HEK293 (cell line): ENCODE measurements around the gene SERPINB11.

Experiments
- CTCF ChIA-PET: fragments of 350-600 bp; formaldehyde crosslinking; extraction: SDS; loops from one replicate; lab custom pipeline; 2021; ENCODE audit warnings: antibody characterized with exemption; lab: Yijun Ruan, JAX
- POLR2A ChIA-PET: fragments of 300-600 bp; formaldehyde crosslinking; extraction: SDS; loops from one replicate; lab custom pipeline; 2020; ENCODE audit warnings: antibody characterized with exemption, inconsistent platforms; lab: Yijun Ruan, JAX
- H3K27ac ChIP-seq: fragments of 200-500 bp; sonication (Bioruptor generic); 2 replicates; pipeline ENCODE4 v1.5.1; 2014; ENCODE audit warnings: low read depth, low read length, control low read depth, inconsistent platforms; ENCODE audit errors: extremely low read depth
- H3K36me3 ChIP-seq, 2 experiments: fragments of 200-500 bp in 1 of 2; sonication (Bioruptor generic) in 1 of 2; 1 replicate in 1 of 2; 2 replicates in 1 of 2; pipeline ENCODE4 v1.5.1; 2014 to 2017; ENCODE audit warnings: inconsistent platforms in 2 of 2, low read length in 2 of 2; ENCODE audit not compliant: control insufficient read depth in 2 of 2, insufficient read depth in 1 of 2
- H3K4me1 ChIP-seq: fragments of 200-500 bp; sonication (Bioruptor generic); 2 replicates; pipeline ENCODE4 v1.5.1; 2014; ENCODE audit warnings: mild to moderate bottlenecking, low read length, inconsistent platforms; ENCODE audit not compliant: control insufficient read depth, insufficient read depth
- H3K4me3 ChIP-seq: 2 replicates; pipeline ENCODE4 v1.5.1; 2011; ENCODE audit warnings: low read depth, mild to moderate bottlenecking, control low read depth, low read length, moderate library complexity
- H3K9me3 ChIP-seq: fragments of 200-500 bp; sonication (Bioruptor generic); 2 replicates; pipeline ENCODE4 v1.5.1; 2014; ENCODE audit warnings: low read depth, low read length, inconsistent platforms; ENCODE audit not compliant: control insufficient read depth, insufficient read depth
- FEZF1 ChIP-seq: fragments of 450-650 bp; formaldehyde crosslinking; IDR thresholded peaks from 2 replicates; pipeline ENCODE4 v1.5.1; 2016; ENCODE audit warnings: missing biosample characterization, missing genetic modification characterization
- GFI1B ChIP-seq: fragments of 450-650 bp; formaldehyde crosslinking; IDR thresholded peaks from 2 replicates; pipeline ENCODE4 v1.5.1; 2016; ENCODE audit warnings: missing biosample characterization, missing genetic modification characterization
- HOXD13 ChIP-seq: sonication (generic); formaldehyde crosslinking; IDR thresholded peaks from 2 replicates; pipeline ENCODE4 v1.8.0; 2022; ENCODE audit warnings: missing genetic modification reagents, borderline replicate concordance
- KLF8 ChIP-seq: fragments of 450-650 bp; formaldehyde crosslinking; IDR thresholded peaks from 2 replicates; pipeline ENCODE4 v1.5.1; 2016; ENCODE audit warnings: missing biosample characterization, missing genetic modification characterization
- OVOL3 ChIP-seq: fragments of 450-650 bp; formaldehyde crosslinking; IDR thresholded peaks from 2 replicates; pipeline ENCODE4 v1.5.1; 2016; ENCODE audit warnings: missing biosample characterization, missing genetic modification characterization
- PRDM4 ChIP-seq: fragments of 450-650 bp; formaldehyde crosslinking; IDR thresholded peaks from 2 replicates; pipeline ENCODE4 v1.5.1; 2017; ENCODE audit warnings: missing biosample characterization, missing genetic modification characterization
- ZBTB44 ChIP-seq: fragments of 450-650 bp; IDR thresholded peaks from 2 replicates; pipeline ENCODE4 v1.5.1; 2018; ENCODE audit warnings: missing biosample characterization, mild to moderate bottlenecking, missing genetic modification characterization
- ZEB2 ChIP-seq: fragments of 450-650 bp; formaldehyde crosslinking; IDR thresholded peaks from 2 replicates; pipeline ENCODE4 v1.5.1; 2016; ENCODE audit warnings: missing biosample characterization, missing genetic modification characterization
- ZNF114 ChIP-seq: fragments of 450-650 bp; formaldehyde crosslinking; IDR thresholded peaks from 2 replicates; pipeline ENCODE4 v1.5.0; 2017; ENCODE audit warnings: missing biosample characterization, missing genetic modification characterization
- ZNF121 ChIP-seq: fragments of 450-650 bp; formaldehyde crosslinking; IDR thresholded peaks from 2 replicates; pipeline ENCODE4 v1.5.1; 2016; ENCODE audit warnings: missing biosample characterization, missing genetic modification characterization
- ZNF138 ChIP-seq: fragments of 450-650 bp; formaldehyde crosslinking; IDR thresholded peaks from 2 replicates; pipeline ENCODE4 v1.5.1; 2016; ENCODE audit warnings: missing biosample characterization, missing genetic modification characterization, borderline replicate concordance
- ZNF146 ChIP-seq: fragments of 450-650 bp; formaldehyde crosslinking; IDR thresholded peaks from 2 replicates; pipeline ENCODE4 v1.5.1; 2016; ENCODE audit warnings: missing biosample characterization, missing genetic modification characterization
- ZNF175 ChIP-seq: fragments of 450-650 bp; formaldehyde crosslinking; IDR thresholded peaks from 2 replicates; pipeline ENCODE4 v1.5.1; 2016; ENCODE audit warnings: missing biosample characterization, missing genetic modification characterization
- ZNF292 ChIP-seq: fragments of 450-650 bp; formaldehyde crosslinking; IDR thresholded peaks from 2 replicates; pipeline ENCODE4 v1.5.1; 2016; ENCODE audit warnings: low read depth, missing biosample characterization, missing genetic modification characterization, borderline replicate concordance
- ZNF423 ChIP-seq: fragments of 450-650 bp; formaldehyde crosslinking; IDR thresholded peaks from 2 replicates; pipeline ENCODE4 v1.5.1; 2016; ENCODE audit warnings: missing biosample characterization, missing genetic modification characterization
- ZNF48 ChIP-seq: fragments of 450-650 bp; formaldehyde crosslinking; IDR thresholded peaks from 2 replicates; pipeline ENCODE4 v1.5.1; 2016; ENCODE audit warnings: missing biosample characterization, missing genetic modification characterization
- ZNF488 ChIP-seq: fragments of 450-650 bp; formaldehyde crosslinking; IDR thresholded peaks from 2 replicates; pipeline ENCODE4 v1.5.1; 2016; ENCODE audit warnings: missing biosample characterization, missing genetic modification characterization
- ZNF501 ChIP-seq: fragments of 450-650 bp; formaldehyde crosslinking; IDR thresholded peaks from 2 replicates; pipeline ENCODE4 v1.5.1; 2016; ENCODE audit warnings: missing biosample characterization, missing genetic modification characterization
- ZNF530 ChIP-seq: fragments of 450-650 bp; formaldehyde crosslinking; IDR thresholded peaks from 2 replicates; pipeline ENCODE4 v1.5.1; 2016; ENCODE audit warnings: low read depth, missing biosample characterization, missing genetic modification characterization
- ZNF549 ChIP-seq: fragments of 450-650 bp; IDR thresholded peaks from 2 replicates; pipeline ENCODE4 v1.5.1; 2018; ENCODE audit warnings: missing biosample characterization, missing genetic modification characterization, mild to moderate bottlenecking, inconsistent platforms, moderate library complexity
- ZNF585B ChIP-seq: fragments of 450-650 bp; formaldehyde crosslinking; IDR thresholded peaks from 2 replicates; pipeline ENCODE4 v1.5.1; 2016; ENCODE audit warnings: missing biosample characterization, missing genetic modification characterization
- ZNF629 ChIP-seq: fragments of 450-650 bp; formaldehyde crosslinking; IDR thresholded peaks from 2 replicates; pipeline ENCODE4 v1.5.1; 2017; ENCODE audit warnings: missing biosample characterization, missing genetic modification characterization
- ZNF677 ChIP-seq: fragments of 450-650 bp; IDR thresholded peaks from 2 replicates; pipeline ENCODE4 v1.5.0; 2018; ENCODE audit warnings: missing biosample characterization, mild to moderate bottlenecking, missing genetic modification characterization, moderate library complexity
- ZNF692 ChIP-seq: fragments of 450-650 bp; formaldehyde crosslinking; IDR thresholded peaks from 2 replicates; pipeline ENCODE4 v1.5.1; 2016; ENCODE audit warnings: missing biosample characterization, missing genetic modification characterization
- ZNF707 ChIP-seq: fragments of 450-650 bp; formaldehyde crosslinking; IDR thresholded peaks from 2 replicates; pipeline ENCODE4 v1.5.1; 2016; ENCODE audit warnings: missing biosample characterization, missing genetic modification characterization
- ZNF747 ChIP-seq: fragments of 450-650 bp; formaldehyde crosslinking; IDR thresholded peaks from 2 replicates; pipeline ENCODE4 v1.5.1; 2016; ENCODE audit warnings: missing biosample characterization, missing genetic modification characterization
- ZNF777 ChIP-seq: fragments of 450-650 bp; formaldehyde crosslinking; IDR thresholded peaks from 2 replicates; pipeline ENCODE4 v1.5.1; 2017; ENCODE audit warnings: missing biosample characterization, missing genetic modification characterization, borderline replicate concordance
- ZSCAN18 ChIP-seq: fragments of 450-650 bp; formaldehyde crosslinking; IDR thresholded peaks from 2 replicates; pipeline ENCODE4 v1.5.1; 2016; ENCODE audit warnings: missing biosample characterization, missing genetic modification characterization

SERPINB11 gene

GRCh38 chr18:63753676-63754075 is 50.9 kb downstream of the SERPINB11 start (continued):
- TF ChIP-seq ZBTB44 (tag by site-specific recombination) (no peak), ZNF138 (no peak), GFI1B (tag by site-specific recombination) (no peak)

- Histone ChIP-seq H3K4me1 (no peaks in the 10 kb centered on the region), H3K4me3 (no peak overlapping the region), H3K27ac (no peak overlapping the region), H3K9me3 (no peaks in the 10 kb centered on the region), H3K36me3 (no peaks in the 10 kb centered on the region)
- ChIA-PET CTCF (no interaction called here), POLR2A (no interaction called here)
- TF ChIP-seq ZNF146 (no peak), ZNF114 (no peak), ZNF501 (tag by site-specific recombination) (no peak), PRDM4 (tag by site-specific recombination) (no peak), HOXD13 (no peak), KLF8 (tag by site-specific recombination) (no peak), ZNF585B (tag by site-specific recombination) (no peak), ZNF488 (tag by site-specific recombination) (no peak), ZNF707 (no peak), ZNF747 (tag by site-specific recombination) (no peak), ZNF292 (tag by site-specific recombination) (no peak), ZNF48 (tag by site-specific recombination) (no peak), ZNF677 (tag by site-specific recombination) (no peak), OVOL3 (no peak), FEZF1 (tag by site-specific recombination) (no peak), ZEB2 (no peak), ZNF121 (tag by site-specific recombination) (no peak), ZNF423 (tag by site-specific recombination) (no peak), ZNF530 (no peak)
Observed at GRCh38 chr18:63757541-63757940, 54.8 kb downstream of the SERPINB11 start.

GRCh38 chr18:63758615-63759240 is 56.0 kb downstream of the SERPINB11 start:
- POLR2A ChIA-PET: no interaction called here
- no peak overlapping the region for H3K27ac ChIP-seq
- no peaks in the 10 kb centered on the region for H3K4me1 ChIP-seq
- no peak overlapping the region for H3K4me3 ChIP-seq
- H3K36me3 ChIP-seq: no peaks in the 10 kb centered on the region
- CTCF ChIA-PET: interaction anchor here (0.6 kb wide), 2 partner anchors 39 to 125 kb away, joined by 3 read pairs; no protein-coding TSS in a partner anchor
- no peaks in the 10 kb centered on the region for H3K9me3 ChIP-seq
- TF ChIP-seq ZSCAN18 (tag by site-specific recombination): no peak
- TF ChIP-seq ZNF549 (tag by site-specific recombination): no peak
- no peak for TF ChIP-seq ZNF629 (tag by site-specific recombination)
- no peak for TF ChIP-seq ZNF175 (tag by site-specific recombination)
- TF ChIP-seq ZNF692 (tag by site-specific recombination): no peak
- TF ChIP-seq GFI1B (tag by site-specific recombination): no peak
- TF ChIP-seq ZNF777 (tag by site-specific recombination): no peak
